Measurements from ENCODE around the gene ADAT3.
A peak's percentile ranks its signal among the peaks of the same experiment; 100 is the strongest.

Gene ADAT3

GRCh38 chr19:1905110-1905862 is at the start of gene ADAT3, which contains the start of gene SCAMP4:
ADAT3 (plus strand) TSS chr19:1905399; CDS start chr19:1912048, 6,649 bp downstream.
SCAMP4 (plus strand) TSS chr19:1905399; CDS start chr19:1915020, 9,621 bp downstream.
- peak within 1 kb of the TSS; percentile 84 for H3K4me3 Mint-ChIP-seq
- ATAC-seq, result peak; percentile 97
- peak within 1 kb of the TSS; percentile 88 for H3K27ac Mint-ChIP-seq
- peaks cover 23% of the 10 kb centered on the region for H3K36me3 Mint-ChIP-seq
- DNase-seq (ENCODE audit: low spot score in 2 of 2), result peak; percentile 89 to 98
- H3K4me1 Mint-ChIP-seq, result peaks cover 37% of the 10 kb centered on the region
- H3K9me3 Mint-ChIP-seq, result no peaks in the 10 kb centered on the region

- peaks cover 54% of the 10 kb centered on the region for H3K4me1 Mint-ChIP-seq
- ATAC-seq (peak; percentile 56), DNase-seq (ENCODE audit: low spot score in 2 of 2) (peak in 1 of 2 donors; percentile 74)
- peak overlapping the region; percentile 93 for H3K4me3 Mint-ChIP-seq
- peaks cover 8% of the 10 kb centered on the region for H3K36me3 Mint-ChIP-seq
- H3K27ac Mint-ChIP-seq, result peak overlapping the region; percentile 85
- H3K9me3 Mint-ChIP-seq, result no peaks in the 10 kb centered on the region
Observed at GRCh38 chr19:1855828-1856255, 49.4 kb upstream of the ADAT3 start.

- Mint-ChIP-seq H3K4me1 (peaks cover 55% of the 10 kb centered on the region), H3K36me3 (peaks cover 10% of the 10 kb centered on the region), H3K27ac (peak overlapping the region; percentile 85), H3K9me3 (no peaks in the 10 kb centered on the region), H3K4me3 (peak overlapping the region; percentile 93)
- DNase-seq (ENCODE audit: low spot score in 2 of 2) (no peak), ATAC-seq (no peak)
Observed at GRCh38 chr19:1856345-1856697, 48.9 kb upstream of the ADAT3 start.

- ATAC-seq (peak; percentile 43), DNase-seq (ENCODE audit: low spot score in 2 of 2) (peak; percentile 41 to 78)
- Mint-ChIP-seq H3K27ac (peak overlapping the region; percentile 88), H3K4me3 (peak overlapping the region; percentile 93), H3K36me3 (peaks cover 17% of the 10 kb centered on the region), H3K9me3 (no peaks in the 10 kb centered on the region), H3K4me1 (peaks cover 62% of the 10 kb centered on the region)
Observed at GRCh38 chr19:1856698-1857603, 48.2 kb upstream of the ADAT3 start.

GRCh38 chr19:1857648-1858326 is 47.4 kb upstream of the ADAT3 start:
- no peak for ATAC-seq
- peaks cover 25% of the 10 kb centered on the region for H3K36me3 Mint-ChIP-seq
- peak overlapping the region; percentile 93 for H3K4me3 Mint-ChIP-seq
- no peak for DNase-seq (ENCODE audit: low spot score in 2 of 2)
- peak overlapping the region; percentile 88 for H3K27ac Mint-ChIP-seq
- peaks cover 67% of the 10 kb centered on the region for H3K4me1 Mint-ChIP-seq
- no peaks in the 10 kb centered on the region for H3K9me3 Mint-ChIP-seq

- Mint-ChIP-seq H3K4me1 (peaks cover 61% of the 10 kb centered on the region), H3K36me3 (peaks cover 19% of the 10 kb centered on the region), H3K27ac (peak overlapping the region; percentile 88), H3K4me3 (peak overlapping the region; percentile 93), H3K9me3 (no peaks in the 10 kb centered on the region)
- DNase-seq (ENCODE audit: low spot score in 2 of 2) (no peak), ATAC-seq (no peak)
Observed at GRCh38 chr19:1858412-1859081, 46.7 kb upstream of the ADAT3 start.

- no peaks in the 10 kb centered on the region for H3K9me3 Mint-ChIP-seq
- H3K4me3 Mint-ChIP-seq, result peak overlapping the region; percentile 93
- H3K4me1 Mint-ChIP-seq, result peaks cover 59% of the 10 kb centered on the region
- peaks cover 17% of the 10 kb centered on the region for H3K36me3 Mint-ChIP-seq
- ATAC-seq (no peak), DNase-seq (ENCODE audit: low spot score in 2 of 2) (no peak)
- peak overlapping the region; percentile 88 for H3K27ac Mint-ChIP-seq
Observed at GRCh38 chr19:1859331-1859781, 45.8 kb upstream of the ADAT3 start.

- H3K4me1 Mint-ChIP-seq, result peaks cover 54% of the 10 kb centered on the region
- H3K4me3 Mint-ChIP-seq, result peak overlapping the region; percentile 93
- no peak for ATAC-seq
Observed at GRCh38 chr19:1860042-1860775, 45.0 kb upstream of the ADAT3 start.

GRCh38 chr19:1860821-1861598 is 44.2 kb upstream of the ADAT3 start:
- Mint-ChIP-seq H3K36me3 (peaks cover 17% of the 10 kb centered on the region), H3K4me1 (peaks cover 46% of the 10 kb centered on the region), H3K27ac (peak overlapping the region; percentile 92), H3K4me3 (peak overlapping the region; percentile 93), H3K9me3 (no peaks in the 10 kb centered on the region)
- ATAC-seq (no peak), DNase-seq (ENCODE audit: low spot score in 2 of 2) (no peak)

More at GRCh38 chr19:1860042-1860775, 45.0 kb upstream of the ADAT3 start:
- Mint-ChIP-seq H3K9me3 (no peaks in the 10 kb centered on the region), H3K36me3 (peaks cover 17% of the 10 kb centered on the region), H3K27ac (peak overlapping the region; percentile 88)
- no peak for DNase-seq (ENCODE audit: low spot score in 2 of 2)

- Mint-ChIP-seq H3K4me1 (peaks cover 41% of the 10 kb centered on the region), H3K4me3 (peak overlapping the region; percentile 93), H3K27ac (peak overlapping the region; percentile 92), H3K9me3 (no peaks in the 10 kb centered on the region), H3K36me3 (peaks cover 17% of the 10 kb centered on the region)
- no peak for DNase-seq (ENCODE audit: low spot score in 2 of 2)
- ATAC-seq, result no peak
Observed at GRCh38 chr19:1861599-1862031, 43.6 kb upstream of the ADAT3 start.

- peaks cover 41% of the 10 kb centered on the region for H3K4me1 Mint-ChIP-seq
- no peaks in the 10 kb centered on the region for H3K9me3 Mint-ChIP-seq
- H3K4me3 Mint-ChIP-seq, result peak overlapping the region; percentile 93
Observed at GRCh38 chr19:1862068-1862423, 43.2 kb upstream of the ADAT3 start.

GRCh38 chr19:1862424-1863327 is 42.5 kb upstream of the ADAT3 start:
- Mint-ChIP-seq H3K4me1 (peaks cover 41% of the 10 kb centered on the region), H3K9me3 (no peaks in the 10 kb centered on the region), H3K27ac (peak overlapping the region; percentile 92), H3K4me3 (peak overlapping the region; percentile 93), H3K36me3 (peaks cover 17% of the 10 kb centered on the region)
- peak; percentile 60 to 82 for DNase-seq (ENCODE audit: low spot score in 2 of 2)
- ATAC-seq, result peak; percentile 2

More at GRCh38 chr19:1862068-1862423, 43.2 kb upstream of the ADAT3 start:
- ATAC-seq (no peak), DNase-seq (ENCODE audit: low spot score in 2 of 2) (no peak)
- Mint-ChIP-seq H3K27ac (peak overlapping the region; percentile 92), H3K36me3 (peaks cover 17% of the 10 kb centered on the region)

- Mint-ChIP-seq H3K9me3 (no peaks in the 10 kb centered on the region), H3K4me1 (peaks cover 45% of the 10 kb centered on the region), H3K36me3 (peaks cover 17% of the 10 kb centered on the region), H3K27ac (peak within 1 kb of the TSS; percentile 92), H3K4me3 (peak within 1 kb of the TSS; percentile 93)
- ATAC-seq (peak; percentile 0), DNase-seq (ENCODE audit: low spot score in 2 of 2) (no peak)
Observed at GRCh38 chr19:1863328-1863637, 41.9 kb upstream of the ADAT3 start, which contains the start of gene KLF16. KLF16 (minus strand) TSS chr19:1863579; CDS start chr19:1863497, 82 bp downstream.

Measured in stimulated activated effector memory CD8-positive, alpha-beta T cell treated with anti-CD3 and anti-CD28 coated beads, Interleukin-12 subunit alpha, Interleukin-12 subunit beta, amount 100 ng/mL, for 72 hours (primary cell).